IPS-NIHi11 (cell line): Measurements from ENCODE around the gene PPAT.
"Not testable (repeated sequence)": the region's sequence is repeated elsewhere in the genome, so short reads cannot be mapped to it uniquely, and the experiment has no call there.

Experiments
- DNase-seq: peaks from one replicate; pipeline ENCODE4 v3.0.0; 2012; ENCODE audit warnings: mixed read lengths, low spot score

Gene PPAT

GRCh38 chr4:56435140-56435926 lies at the start of gene PPAT:
PPAT (minus strand) TSS chr4:56435615; CDS start chr4:56435477, 138 bp downstream.
- peak; percentile 95 for DNase-seq

- no peak for DNase-seq
Measured at GRCh38 chr4:56480691-56481090, 45.3 kb upstream of the PPAT start.

- no peak for DNase-seq
Measured at GRCh38 chr4:56477192-56477702, 41.8 kb upstream of the PPAT start.

GRCh38 chr4:56475917-56476316 lies 40.5 kb upstream of the PPAT start:
- no peak for DNase-seq

GRCh38 chr4:56469489-56470210 lies 34.2 kb upstream of the PPAT start:
- no peak for DNase-seq

- peak; percentile 60 for DNase-seq
Measured at GRCh38 chr4:56468097-56468422, 32.6 kb upstream of the PPAT start.

- peak; percentile 91 for DNase-seq
Measured at GRCh38 chr4:56467284-56468096, 32.1 kb upstream of the PPAT start, which contains the start of gene SRP72. SRP72 (plus strand) TSS chr4:56467617; CDS start chr4:56467636, 19 bp downstream.

- DNase-seq, result peak; percentile 12
Measured at GRCh38 chr4:56466910-56467283, 31.5 kb upstream of the PPAT start.

- peak; percentile 10 for DNase-seq
Measured at GRCh38 chr4:56466296-56466761, 30.9 kb upstream of the PPAT start.

- no peak for DNase-seq
Measured at GRCh38 chr4:56465599-56466295, 30.3 kb upstream of the PPAT start.

- no peak for DNase-seq
Measured at GRCh38 chr4:56464581-56464980, 29.2 kb upstream of the PPAT start.

- no peak for DNase-seq
Measured at GRCh38 chr4:56463711-56464110, 28.3 kb upstream of the PPAT start.

- DNase-seq, result no peak
Measured at GRCh38 chr4:56462157-56462556, 26.7 kb upstream of the PPAT start.

- DNase-seq, result no peak
Measured at GRCh38 chr4:56460085-56460484, 24.7 kb upstream of the PPAT start.

GRCh38 chr4:56450342-56450741 lies 14.9 kb upstream of the PPAT start:
- no peak for DNase-seq

- not testable (repeated sequence) for DNase-seq
Measured at GRCh38 chr4:56449475-56449874, 14.1 kb upstream of the PPAT start.

GRCh38 chr4:56448301-56448700 lies 12.9 kb upstream of the PPAT start:
- DNase-seq, result no peak

- no peak for DNase-seq
Measured at GRCh38 chr4:56445699-56446098, 10.3 kb upstream of the PPAT start.

- no peak for DNase-seq
Measured at GRCh38 chr4:56444719-56445118, 9.3 kb upstream of the PPAT start.

- no peak for DNase-seq
Measured at GRCh38 chr4:56440983-56441382, 5.6 kb upstream of the PPAT start.

GRCh38 chr4:56438766-56439165 lies 3.4 kb upstream of the PPAT start:
- no peak for DNase-seq
